ENCODE data around the gene ANKRD53. TPM values are rescaled to one million over a fixed set of nuclear protein-coding genes. Genes with fewer than 3 reads are reported as not detected.

ANKRD53 gene
- total and polyA plus RNA-seq, 4 donors: 0.63 to 2.5 (median 0.76) TPM

DNA sequence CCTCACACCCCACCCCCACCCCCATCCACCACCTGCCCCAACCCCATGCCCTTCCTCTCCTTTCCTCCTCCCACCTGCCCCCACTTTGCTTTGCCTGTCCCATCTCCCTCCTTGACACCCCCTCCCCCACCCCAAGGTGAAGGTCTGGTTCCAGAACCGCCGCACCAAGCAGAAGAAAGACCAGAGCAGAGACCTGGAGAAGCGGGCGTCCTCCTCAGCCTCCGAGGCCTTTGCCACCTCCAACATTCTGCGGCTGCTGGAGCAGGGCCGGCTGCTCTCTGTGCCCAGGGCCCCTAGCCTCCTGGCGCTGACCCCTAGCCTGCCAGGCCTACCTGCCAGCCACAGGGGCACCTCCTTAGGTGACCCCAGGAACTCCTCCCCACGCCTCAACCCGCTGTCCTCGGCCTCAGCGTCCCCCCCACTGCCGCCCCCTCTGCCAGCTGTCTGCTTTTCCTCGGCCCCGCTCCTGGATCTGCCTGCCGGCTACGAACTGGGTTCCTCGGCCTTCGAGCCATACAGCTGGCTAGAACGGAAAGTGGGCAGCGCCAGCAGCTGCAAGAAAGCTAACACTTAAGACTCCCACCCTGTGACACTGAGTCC lies 45.7 kb upstream of the ANKRD53 start:
- Histone ChIP-seq H3K27ac (ENCODE audit: low read depth in 1 of 2, low read length in 1 of 2) (no peak overlapping the region), H3K27me3 (ENCODE audit: control insufficient read depth in 3 of 3, insufficient read depth in 3 of 3, low read length in 2 of 3) (peaks cover 0 to 4% (median 0%) of the 10 kb centered on the region in 3 donors), H3K36me3 (ENCODE audit: control insufficient read depth in 4 of 4, insufficient read depth in 4 of 4, low read length in 4 of 4) (peaks cover 0 to 2% (median 0%) of the 10 kb centered on the region in 4 donors), H3K9ac (ENCODE audit: insufficient read depth in 1 of 2, low read length in 2 of 2) (no peak overlapping the region), H3K4me1 (ENCODE audit: control insufficient read depth in 5 of 5, insufficient read depth in 5 of 5, low read length in 5 of 5) (peaks cover 0 to 8% (median 2%) of the 10 kb centered on the region in 5 donors), H3K9me3 (ENCODE audit: control insufficient read depth in 4 of 4, insufficient read depth in 3 of 4, low read length in 3 of 4) (no peaks in the 10 kb centered on the region), H3K4me3 (no peak overlapping the region)
- WGBS, 2 donors: 94 to 97% methylated on average over 21 of the region's 21 CpGs
- ATAC-seq (ENCODE audit: insufficient read depth, low FRiP score) (no peak), DNase-seq (no peak)
- TF ChIP-seq, protein P1, sequence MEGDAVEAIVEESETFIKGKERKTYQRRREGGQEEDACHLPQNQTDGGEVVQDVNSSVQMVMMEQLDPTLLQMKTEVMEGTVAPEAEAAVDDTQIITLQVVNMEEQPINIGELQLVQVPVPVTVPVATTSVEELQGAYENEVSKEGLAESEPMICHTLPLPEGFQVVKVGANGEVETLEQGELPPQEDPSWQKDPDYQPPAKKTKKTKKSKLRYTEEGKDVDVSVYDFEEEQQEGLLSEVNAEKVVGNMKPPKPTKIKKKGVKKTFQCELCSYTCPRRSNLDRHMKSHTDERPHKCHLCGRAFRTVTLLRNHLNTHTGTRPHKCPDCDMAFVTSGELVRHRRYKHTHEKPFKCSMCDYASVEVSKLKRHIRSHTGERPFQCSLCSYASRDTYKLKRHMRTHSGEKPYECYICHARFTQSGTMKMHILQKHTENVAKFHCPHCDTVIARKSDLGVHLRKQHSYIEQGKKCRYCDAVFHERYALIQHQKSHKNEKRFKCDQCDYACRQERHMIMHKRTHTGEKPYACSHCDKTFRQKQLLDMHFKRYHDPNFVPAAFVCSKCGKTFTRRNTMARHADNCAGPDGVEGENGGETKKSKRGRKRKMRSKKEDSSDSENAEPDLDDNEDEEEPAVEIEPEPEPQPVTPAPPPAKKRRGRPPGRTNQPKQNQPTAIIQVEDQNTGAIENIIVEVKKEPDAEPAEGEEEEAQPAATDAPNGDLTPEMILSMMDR (IDR thresholded peaks at IDR 0.05; ENCODE audit: control extremely low read depth, extremely low read depth): no peak

DNA sequence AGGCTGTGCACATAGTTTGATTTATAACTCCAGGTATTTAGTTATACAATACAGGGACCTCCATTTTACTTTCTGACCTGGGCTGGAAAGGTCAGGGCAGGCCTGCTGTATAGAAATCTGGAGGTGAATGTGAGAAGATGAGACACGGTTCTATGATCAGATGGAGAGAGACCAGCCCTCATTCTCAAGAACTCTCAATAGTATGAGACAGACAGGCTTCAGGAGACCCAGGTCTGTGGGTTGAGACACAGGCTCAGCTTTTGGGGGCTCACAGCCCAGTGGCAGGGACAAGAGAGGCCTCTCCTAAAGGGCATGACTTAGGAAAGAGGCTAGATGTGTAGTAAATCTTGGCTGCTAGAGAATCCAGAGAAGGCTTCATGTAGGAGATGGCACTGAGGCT lies 43.4 kb upstream of the ANKRD53 start:
- no peak for ATAC-seq (ENCODE audit: insufficient read depth, low FRiP score)
- DNase-seq: no peak
- peaks cover 0 to 4% (median 0%) of the 10 kb centered on the region in 5 donors for H3K4me1 ChIP-seq (ENCODE audit: control insufficient read depth in 5 of 5, insufficient read depth in 5 of 5, low read length in 5 of 5)
- H3K9me3 ChIP-seq (ENCODE audit: control insufficient read depth in 4 of 4, insufficient read depth in 3 of 4, low read length in 3 of 4): no peaks in the 10 kb centered on the region
- H3K4me3 ChIP-seq: no peak overlapping the region
- TF ChIP-seq, protein P1 (IDR thresholded peaks at IDR 0.05; ENCODE audit: control extremely low read depth, extremely low read depth): no peak
- peaks cover 0 to 2% (median 0%) of the 10 kb centered on the region in 4 donors for H3K36me3 ChIP-seq (ENCODE audit: control insufficient read depth in 4 of 4, insufficient read depth in 4 of 4, low read length in 4 of 4)
- peaks cover 0 to 9% (median 0%) of the 10 kb centered on the region in 3 donors for H3K27me3 ChIP-seq (ENCODE audit: control insufficient read depth in 3 of 3, insufficient read depth in 3 of 3, low read length in 2 of 3)
- H3K9ac ChIP-seq (ENCODE audit: insufficient read depth in 1 of 2, low read length in 2 of 2): no peak overlapping the region
- H3K27ac ChIP-seq (ENCODE audit: low read depth in 1 of 2, low read length in 1 of 2): no peak overlapping the region
- WGBS, 2 donors: 82 to 96% methylated on average over 1 of the region's 1 CpG

DNA sequence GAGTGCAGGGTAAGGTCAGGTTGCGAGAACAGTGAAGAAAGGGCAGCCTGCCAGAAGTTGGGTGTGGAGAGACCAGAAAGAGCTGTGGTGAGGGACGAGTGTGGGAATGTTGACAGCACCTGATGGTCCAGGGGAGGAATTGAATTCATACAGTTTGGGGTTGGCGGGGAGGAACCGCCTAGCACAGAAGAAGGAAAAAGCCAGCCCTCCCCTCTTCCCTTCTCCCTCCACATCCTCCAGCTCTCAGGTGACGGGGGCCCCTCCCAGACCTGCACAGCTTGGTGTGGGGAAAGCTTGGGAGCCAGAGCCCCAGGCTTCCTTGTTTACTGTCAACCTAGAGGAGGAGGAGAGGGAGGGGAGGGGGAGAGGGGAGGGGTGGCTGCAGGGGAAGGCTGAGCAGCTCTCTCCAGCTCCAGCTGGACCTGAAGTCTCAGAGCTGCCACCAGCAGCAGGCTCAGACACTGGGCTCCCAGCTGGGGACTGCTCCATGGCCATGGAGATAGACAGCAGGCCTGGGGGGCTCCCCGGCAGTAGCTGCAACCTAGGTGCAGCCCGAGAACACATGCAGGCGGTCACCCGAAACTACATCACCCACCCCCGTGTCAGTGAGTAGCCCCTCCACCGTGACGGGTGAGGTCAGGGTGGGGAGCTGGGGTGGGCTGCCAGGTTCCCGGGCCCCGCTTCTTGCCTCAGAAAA lies 42.8 kb upstream of the ANKRD53 start, which contains the start of gene ATP6V1B1:
TSS of gene ATP6V1B1 (plus strand) at position 433 of the 697 bp plus-strand sequence. CDS start at position 488, 55 bp downstream.
- no peaks in the 10 kb centered on the region for H3K36me3 ChIP-seq (ENCODE audit: control insufficient read depth in 4 of 4, insufficient read depth in 4 of 4, low read length in 4 of 4)
- 59 to 68% methylated on average over 13 to 14 of the region's 14 CpGs for WGBS, 2 donors
- peak; percentile 18 to 49 (median 37) for DNase-seq
- ATAC-seq (ENCODE audit: insufficient read depth, low FRiP score): no peak
- peaks cover 0 to 9% (median 0%) of the 10 kb centered on the region in 3 donors for H3K27me3 ChIP-seq (ENCODE audit: control insufficient read depth in 3 of 3, insufficient read depth in 3 of 3, low read length in 2 of 3)
- no peaks in the 10 kb centered on the region for H3K9me3 ChIP-seq (ENCODE audit: control insufficient read depth in 4 of 4, insufficient read depth in 3 of 4, low read length in 3 of 4)
- no peak within 1 kb of the TSS for H3K27ac ChIP-seq (ENCODE audit: low read depth in 1 of 2, low read length in 1 of 2)
- no peak within 1 kb of the TSS for H3K4me3 ChIP-seq
- H3K9ac ChIP-seq (ENCODE audit: insufficient read depth in 1 of 2, low read length in 2 of 2): no peak within 1 kb of the TSS
- H3K4me1 ChIP-seq (ENCODE audit: control insufficient read depth in 5 of 5, insufficient read depth in 5 of 5, low read length in 5 of 5): peaks cover 0 to 4% (median 0%) of the 10 kb centered on the region in 5 donors
- TF ChIP-seq, protein P1 (IDR thresholded peaks at IDR 0.05; ENCODE audit: control extremely low read depth, extremely low read depth): no peak

Measured in lung (tissue), 12 donors.